GM18508 (cell line): ENCODE data around the gene GPR89B.
"Not testable (repeated sequence)": the region's sequence is repeated elsewhere in the genome, so short reads cannot be mapped to it uniquely, and the experiment has no call there.

ENCODE experiments used
- ATAC-seq: cut with Tn5 transposase; IDR thresholded peaks from one replicate; pipeline ENCODE4 v1.9.1; 2021; ENCODE audit warnings: moderate number of reproducible peaks; ENCODE audit not compliant: insufficient read depth, unreplicated experiment

The GPR89B gene

DNA sequence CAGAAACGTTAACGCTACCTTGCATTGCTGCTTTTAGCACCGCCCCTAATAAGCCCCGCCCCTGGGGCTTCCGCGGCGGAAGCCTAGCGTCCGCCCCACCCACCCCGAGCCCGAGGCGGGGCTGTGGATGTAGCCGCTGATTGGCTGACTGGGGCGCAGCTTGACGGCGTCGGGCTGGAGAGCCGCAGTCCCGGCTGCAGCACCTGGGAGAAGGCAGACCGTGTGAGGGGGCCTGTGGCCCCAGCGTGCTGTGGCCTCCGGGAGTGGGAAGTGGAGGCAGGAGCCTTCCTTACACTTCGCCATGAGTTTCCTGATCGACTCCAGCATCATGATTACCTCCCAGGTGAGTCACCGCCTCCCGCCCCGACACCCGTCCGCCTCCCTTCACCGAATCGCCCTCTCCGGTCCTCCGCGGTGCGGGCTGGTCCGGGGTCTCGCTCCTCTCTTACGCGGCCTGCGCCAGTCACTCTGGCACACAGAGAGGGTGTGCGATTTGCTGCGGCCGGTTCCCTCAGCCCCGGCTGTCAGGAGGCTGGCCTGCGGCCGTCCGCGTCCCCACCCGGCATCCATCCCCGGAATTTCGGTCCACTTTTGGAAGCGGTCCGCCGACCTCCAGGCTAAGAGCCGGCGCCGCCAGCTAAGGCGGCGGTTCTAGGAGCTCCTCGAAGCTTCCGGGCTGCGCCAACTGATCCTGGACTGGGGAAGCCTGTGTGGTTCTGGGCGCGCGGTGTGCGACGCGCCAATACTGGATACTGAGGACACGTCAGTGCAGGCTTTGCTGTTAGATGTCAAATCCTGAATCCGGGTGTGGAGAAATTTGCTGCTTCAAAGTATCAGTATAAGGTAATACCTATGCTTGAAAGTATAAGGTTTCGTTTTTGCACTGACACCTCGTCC is at the start of gene GPR89B:
GPR89B (plus strand) TSS at position 185 of the 897 bp plus-strand sequence; CDS start at position 302, 117 bp downstream.
- peak; percentile 77 for ATAC-seq

DNA sequence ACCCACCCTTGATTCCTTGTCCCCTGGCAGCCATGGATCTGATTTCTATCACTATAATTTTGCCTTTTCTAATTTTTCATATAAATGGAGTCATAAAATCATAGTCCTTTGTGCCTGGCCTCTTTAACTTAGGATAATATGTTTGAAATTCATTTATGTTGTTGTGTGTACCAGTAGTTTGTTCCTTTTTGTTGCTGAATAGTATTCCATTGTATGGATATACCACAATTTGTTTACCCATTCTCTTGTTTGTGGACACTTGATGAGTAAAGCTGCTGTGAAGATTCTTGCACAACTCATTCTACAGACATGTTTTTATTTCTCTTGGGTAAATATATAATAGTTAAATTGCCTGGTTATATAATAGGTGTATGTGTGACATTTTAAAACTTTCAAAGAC is 48.3 kb upstream of the GPR89B start:
- ATAC-seq: no peak

DNA sequence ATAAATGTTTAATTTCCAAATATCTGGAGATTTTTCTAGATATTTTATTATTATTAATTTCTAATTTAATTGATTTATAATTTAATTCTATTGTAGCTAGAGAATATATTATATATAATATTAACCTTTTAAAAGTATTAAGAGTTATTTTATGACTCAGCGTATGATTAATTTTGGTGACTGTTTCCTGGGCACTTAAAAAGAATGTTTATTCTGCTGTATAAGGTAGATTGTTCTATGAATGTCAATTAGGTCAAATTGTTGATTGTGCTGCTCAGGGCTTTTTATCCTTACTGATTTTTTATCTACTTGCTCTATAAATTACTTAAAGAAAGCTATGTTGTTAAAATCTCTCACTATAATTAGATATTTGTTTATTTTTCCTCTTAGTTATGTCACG is 45.7 kb upstream of the GPR89B start:
- ATAC-seq: no peak

DNA sequence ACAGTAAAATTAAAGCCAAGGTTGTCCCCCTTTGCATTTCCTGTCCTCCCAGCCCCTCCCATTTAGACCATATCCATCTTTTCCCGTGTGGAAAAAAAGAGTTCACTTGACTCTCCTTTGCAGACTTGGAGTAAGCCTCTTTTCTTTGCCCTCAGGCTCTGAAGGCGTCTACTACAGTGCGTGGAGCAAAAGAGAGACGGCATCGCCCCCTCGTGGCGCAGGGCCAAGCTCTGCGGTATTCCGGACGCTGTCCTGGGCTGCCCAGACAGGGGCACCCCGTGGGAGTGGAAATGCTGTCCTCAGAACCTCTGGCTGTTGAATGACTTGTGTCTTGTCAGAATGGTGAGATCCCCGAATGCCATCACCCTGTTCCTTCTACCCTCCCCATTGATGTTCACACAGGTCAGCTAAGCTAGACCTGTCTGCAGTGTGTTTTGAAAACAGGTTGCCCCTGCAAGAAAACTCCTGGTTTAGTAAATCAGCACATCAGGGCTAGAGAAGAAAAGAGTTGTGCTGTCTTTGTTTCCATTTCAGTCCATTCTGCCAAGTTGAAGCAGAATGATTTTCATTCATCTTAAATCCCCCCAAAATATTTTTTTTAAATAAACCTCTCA is 37.9 kb upstream of the GPR89B start:
- ATAC-seq: no peak

DNA sequence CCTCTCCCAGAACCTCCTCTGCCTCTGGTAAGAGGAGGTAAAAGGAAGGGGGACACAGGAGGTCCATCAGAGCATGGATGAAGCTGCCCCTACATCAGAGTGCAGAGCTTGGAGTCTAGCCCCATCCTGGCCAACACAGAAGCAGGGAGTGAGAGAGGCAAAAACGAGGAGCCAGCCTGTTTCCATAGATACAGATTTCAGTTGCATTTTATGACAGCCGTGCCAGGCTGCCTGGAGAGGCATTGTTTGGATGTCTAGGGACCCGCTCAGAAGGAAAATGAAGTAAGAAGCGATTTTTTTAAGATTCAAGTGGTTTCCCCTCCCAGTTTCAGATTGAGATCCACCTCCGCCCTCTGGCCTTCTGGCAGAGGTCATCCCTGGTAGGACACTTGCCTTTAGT is 37.1 kb upstream of the GPR89B start:
- no peak for ATAC-seq

DNA sequence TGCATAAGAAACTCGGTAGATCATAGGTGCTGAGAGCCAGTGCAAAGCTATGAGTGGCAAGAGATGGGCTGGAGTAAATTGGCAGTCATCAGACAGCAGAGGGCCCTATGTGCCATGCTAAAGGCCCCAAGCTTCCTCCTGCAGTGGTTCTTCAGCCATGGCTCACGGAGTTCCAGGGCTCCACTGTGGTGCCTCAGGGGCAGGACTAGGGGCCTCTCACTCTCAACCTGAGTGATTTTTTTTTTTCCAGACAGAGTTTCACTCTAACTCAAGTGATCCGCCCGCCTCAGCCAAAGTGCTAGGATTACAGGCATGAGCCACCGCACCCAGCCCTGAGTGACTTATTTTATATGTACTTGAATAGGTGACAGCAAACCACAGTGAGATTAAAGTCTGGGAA is 36.0 kb upstream of the GPR89B start:
- no peak for ATAC-seq

DNA sequence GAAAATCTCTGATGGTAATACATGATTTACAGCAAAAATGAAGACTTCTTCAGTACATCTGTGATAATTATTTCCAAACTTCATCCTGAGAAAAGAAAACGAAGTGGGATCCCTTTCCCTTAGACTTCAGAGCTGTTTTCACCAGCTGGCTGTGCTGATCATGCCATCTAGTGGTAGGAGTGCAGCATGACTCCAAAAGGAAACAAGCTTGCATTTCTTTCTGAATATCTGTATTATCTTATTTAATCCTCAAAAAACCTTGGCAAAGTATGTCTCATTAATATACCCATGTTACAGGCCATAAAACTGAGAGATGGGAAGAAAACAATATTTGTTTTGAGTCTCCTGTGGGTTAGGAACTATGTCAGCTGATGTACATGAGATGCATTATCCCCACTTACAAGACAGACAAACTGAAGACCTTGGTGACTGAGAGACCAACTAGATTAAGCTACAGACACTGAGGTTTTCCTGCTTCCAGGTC is 35.4 kb upstream of the GPR89B start:
- no peak for ATAC-seq

DNA sequence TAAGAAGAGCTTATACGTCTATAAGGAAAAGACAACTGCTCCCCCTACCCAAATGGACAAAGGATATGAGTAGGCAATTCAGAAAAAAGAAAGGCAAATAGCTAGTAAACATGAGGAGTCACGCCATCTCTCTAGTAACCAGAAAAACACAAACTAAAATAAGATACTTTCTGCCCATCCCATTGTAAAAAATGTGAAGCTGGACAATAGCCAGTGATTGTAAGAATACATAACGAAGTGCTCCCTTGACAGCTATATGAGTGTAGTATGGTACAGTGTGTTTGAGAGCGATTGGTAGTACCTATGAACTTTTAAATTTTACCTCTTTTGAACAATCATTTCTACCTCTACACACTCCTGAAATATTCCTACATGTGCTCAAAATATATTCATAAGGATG is 33.1 kb upstream of the GPR89B start:
- no peak for ATAC-seq

DNA sequence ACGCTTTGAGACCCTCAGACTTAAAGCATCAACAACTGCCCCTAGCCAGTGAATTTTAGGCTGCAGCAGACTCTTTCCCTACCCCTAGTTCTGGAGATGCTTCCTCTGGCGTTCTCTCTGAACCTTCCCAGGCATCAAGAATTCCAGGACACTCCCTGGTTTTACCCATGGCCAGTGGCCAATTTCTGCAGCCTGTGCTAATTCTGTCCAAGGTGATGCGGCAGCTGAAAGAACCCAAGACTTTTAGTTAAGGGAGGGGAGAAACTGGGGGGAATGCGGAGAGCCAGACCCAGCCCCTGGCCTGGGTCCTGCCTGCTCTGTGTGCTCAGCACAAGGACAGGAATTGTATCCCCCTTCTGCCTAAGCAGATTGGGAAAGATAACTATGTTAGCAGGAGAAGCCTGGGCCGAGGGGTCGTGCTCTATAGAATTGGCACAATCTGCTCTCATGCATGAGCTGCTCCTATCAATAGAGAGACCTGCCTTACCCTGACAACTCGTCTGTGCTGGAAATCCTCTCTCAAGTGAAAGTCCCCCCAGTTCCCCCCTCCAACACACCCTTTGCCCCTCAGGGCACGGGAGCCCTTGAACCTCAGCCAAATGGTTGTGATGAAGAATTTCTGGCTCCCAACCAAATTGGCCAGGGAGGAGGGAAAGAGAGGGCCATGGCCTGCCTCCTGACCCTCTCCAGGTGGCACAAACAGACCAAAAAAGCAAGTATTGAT is 31.0 kb upstream of the GPR89B start:
- ATAC-seq: no peak

DNA sequence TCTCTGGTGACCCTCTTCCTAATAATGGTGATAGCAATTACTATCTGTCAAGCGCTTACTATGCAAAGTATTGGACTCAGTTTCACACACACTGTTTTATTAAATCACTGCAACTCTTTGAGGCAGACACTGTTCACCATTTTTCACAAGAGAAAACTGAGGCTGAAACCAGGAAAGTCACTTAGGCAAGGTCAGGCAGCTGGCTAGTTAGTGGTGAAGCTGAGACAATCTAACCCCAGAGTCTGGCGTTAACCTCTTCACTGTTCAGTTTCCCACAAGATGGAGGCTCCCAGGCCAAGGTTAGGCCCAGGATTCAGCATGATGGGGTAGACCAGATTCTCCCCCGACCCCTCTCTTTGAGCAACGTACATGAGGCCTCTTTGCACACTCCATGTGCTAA is 30.4 kb upstream of the GPR89B start:
- no peak for ATAC-seq

DNA sequence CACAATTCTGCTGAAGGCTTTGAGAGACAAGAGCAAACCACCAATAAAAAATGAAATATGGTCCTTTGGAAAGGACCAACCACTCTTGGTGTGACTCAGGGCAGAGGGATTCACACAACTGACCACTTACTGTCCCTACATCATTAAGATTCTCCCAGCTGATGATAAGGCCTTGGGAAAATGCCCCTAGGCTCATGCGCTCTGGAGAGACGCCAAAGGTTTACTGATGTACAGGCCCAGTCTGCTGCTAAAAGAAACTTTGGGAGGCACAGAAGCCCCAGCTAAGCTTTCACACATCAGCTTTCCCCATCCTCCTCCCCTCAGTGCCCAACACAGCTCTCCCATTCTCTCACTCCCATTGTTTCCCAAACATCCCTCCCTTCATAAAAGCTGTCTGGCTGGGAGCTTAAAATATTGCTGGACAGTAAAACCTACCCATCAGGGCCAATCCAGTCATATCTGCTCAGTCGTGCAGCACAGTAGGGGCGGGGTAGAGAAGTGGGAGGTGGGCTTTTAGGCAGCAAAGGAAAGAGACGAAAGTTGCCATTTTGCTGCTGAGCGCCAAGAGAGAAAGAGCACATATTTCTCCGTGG is 25.9 kb upstream of the GPR89B start, which contains the start of gene GJA8:
GJA8 (plus strand) TSS at position 543 of the 593 bp plus-strand sequence. CDS start 5,161 bp downstream, outside the sequence.
- no peak for ATAC-seq

DNA sequence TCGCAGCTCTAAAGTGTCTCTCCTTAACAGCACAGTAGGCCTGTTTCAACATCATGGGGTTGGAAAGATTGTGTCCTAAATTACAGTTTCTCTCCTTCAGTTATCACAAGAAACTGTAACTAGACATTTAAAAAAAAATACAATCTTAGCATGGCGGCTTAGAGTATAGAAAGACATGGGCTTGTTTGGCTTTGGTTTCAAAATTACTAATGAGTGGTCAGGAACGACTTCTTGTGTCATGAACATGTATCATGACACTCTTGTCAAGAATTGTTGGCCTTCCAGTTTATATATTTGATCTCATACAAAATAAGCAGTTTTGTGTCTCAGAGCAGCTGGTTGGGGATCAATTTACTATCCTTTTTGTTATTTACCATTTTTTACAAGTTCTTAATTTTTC is 23.5 kb upstream of the GPR89B start:
- ATAC-seq: no peak

DNA sequence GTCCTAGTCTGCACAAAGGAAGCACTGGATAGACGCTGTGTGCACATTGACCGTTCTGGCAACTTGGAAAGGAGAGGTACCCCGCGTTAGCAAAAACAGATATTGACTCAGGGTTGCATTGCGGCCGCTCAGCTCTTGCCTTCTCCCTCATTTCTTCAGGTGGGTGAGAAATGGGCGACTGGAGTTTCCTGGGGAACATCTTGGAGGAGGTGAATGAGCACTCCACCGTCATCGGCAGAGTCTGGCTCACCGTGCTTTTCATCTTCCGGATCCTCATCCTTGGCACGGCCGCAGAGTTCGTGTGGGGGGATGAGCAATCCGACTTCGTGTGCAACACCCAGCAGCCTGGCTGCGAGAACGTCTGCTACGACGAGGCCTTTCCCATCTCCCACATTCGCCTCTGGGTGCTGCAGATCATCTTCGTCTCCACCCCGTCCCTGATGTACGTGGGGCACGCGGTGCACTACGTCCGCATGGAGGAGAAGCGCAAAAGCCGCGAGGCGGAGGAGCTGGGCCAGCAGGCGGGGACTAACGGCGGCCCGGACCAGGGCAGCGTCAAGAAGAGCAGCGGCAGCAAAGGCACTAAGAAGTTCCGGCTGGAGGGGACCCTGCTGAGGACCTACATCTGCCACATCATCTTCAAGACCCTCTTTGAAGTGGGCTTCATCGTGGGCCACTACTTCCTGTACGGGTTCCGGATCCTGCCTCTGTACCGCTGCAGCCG is 20.3 kb upstream of the GPR89B start:
- no peak for ATAC-seq

DNA sequence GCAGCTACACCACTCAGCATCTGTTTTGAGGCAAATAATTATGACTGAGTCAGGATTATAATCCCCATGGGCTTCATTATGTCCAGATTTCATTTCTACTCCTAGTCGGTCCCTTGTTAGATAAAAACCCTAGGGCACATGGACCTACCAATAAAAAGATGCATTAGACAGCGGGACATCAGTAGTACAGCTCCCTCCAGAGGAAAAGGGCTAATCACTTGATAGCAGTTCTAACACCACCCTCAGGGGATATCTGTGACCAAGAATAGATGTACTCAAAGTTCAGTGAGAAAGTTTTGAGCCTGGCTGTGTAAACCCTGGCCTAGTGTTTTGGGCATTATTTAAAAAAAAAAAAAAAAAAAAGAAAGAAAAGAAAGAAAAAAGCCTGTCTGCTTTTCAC is 15.7 kb upstream of the GPR89B start:
- no peak for ATAC-seq

DNA sequence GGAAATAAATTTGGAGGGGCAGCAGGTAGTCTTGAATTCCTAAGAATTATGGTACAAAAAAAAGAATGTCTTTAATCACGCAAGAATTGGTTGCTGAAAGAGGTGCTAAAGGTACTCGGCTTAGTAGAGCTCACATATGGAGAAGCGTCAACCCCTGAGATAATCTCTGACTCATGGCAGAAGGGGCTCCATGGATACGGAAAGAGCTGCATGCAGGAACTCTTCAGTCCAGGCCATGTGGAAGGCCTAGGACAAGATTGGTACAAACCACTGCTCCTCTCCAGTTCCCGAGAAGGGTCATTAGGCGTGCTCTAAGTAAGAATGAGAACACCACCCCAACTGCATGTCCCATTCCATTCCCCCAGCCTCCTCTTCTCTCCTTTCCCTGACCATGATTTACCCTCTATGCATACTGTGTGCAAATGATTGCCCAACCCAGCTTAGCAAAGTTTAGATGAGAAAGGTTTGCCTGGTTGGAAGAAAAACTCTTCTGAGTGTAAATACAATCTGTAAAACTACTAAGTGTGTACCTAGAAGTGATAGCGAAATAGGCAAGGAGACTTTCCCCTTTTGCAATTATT is 14.8 kb upstream of the GPR89B start:
- ATAC-seq: no peak

DNA sequence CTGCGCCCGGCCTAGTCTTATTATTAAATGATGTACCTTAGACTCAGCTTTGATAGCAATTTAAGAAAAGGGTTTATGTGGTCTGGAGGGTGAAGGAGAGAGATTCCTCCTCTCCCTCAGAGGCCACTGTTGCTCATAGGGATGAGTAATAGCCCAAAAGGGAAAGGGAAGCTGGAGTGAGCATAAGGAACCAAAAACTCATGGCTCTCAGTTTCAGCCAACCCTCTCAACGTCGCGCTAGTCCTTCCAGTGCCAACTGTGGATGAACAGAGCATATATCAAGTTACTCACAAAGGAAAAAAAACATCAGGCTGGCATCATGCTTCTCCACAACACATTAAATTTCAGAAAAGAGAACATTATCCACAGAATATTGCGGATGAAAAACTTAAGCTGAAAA is 8.3 kb upstream of the GPR89B start:
- no peak for ATAC-seq

DNA sequence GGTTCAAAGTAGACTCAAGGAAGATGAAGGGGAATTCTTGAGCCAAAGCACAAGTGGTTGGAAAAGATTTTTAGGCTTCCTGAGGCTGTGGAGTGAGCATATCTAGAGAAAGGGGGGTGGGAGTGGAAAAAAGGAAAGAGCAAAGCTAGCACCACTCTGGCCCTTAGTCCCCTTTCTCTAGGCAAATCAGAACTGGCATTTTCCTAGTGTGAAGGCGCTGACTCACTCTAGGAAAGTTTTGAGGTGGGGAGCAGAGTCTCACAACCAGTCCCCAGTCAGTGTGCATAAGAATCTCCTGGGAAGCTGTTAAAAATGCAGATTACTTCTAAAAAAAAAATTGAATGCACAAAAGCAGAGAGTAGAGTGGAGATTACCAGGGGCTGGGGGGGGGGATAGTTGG is 3.4 kb upstream of the GPR89B start:
- ATAC-seq: no peak

DNA sequence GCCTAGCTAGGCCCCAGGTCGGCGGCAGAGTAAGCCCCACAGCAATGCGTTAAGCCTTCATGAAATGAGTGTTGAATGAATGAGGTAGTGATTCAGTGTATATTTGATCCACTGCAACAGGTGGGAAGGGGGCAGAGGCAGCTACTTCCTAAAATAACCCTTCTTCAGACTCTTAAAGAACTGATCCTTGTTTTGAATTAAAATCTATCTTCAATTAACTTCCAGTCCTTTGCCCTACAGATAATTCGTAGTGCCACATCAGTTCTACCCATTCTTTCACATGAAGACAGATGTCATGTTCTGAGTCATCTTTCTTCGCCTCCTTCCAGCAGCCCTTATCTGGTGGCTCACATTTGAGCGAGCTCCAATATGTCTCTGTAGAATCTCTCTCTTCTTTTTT is 1.0 kb upstream of the GPR89B start:
- not testable (repeated sequence) for ATAC-seq

DNA sequence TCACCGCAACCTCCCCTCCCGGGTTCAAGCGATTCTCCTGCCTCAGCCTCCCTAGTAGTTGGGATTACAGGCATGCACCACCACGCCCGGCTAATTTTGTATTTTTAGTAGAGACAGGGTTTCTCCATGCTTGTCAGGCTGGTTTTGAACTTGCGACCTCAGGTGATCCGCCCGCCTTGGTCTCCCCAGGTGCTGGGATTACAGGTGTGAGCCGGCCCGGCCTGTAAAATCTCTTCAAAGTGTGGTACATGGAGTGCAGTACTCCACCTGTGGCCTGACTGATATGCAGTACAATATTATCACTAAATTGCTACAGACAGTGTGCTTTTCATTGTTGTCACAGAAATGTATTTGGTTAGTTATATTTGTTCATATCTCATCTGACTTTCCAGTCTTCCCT is 531 bp upstream of the GPR89B start:
- not testable (repeated sequence) for ATAC-seq

DNA sequence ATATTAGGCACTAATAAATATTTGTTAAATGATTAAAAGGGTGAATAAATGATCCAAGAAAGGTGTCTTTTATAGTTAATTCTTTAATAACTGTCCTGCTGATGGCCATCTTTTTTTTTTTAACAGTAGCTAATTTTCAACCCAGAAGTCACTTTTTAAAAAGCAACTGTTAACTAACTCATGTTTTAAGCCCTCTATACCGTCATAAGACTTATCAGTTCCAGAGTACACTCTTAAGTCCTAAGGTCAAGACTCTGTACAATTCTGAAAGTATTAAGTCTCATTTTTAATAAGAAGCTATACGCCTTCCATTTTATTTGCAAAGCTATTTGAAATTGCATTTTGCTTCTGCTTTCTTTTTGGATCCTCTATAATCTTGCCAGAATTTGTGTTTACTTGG is 2.9 kb downstream of the GPR89B start:
- not testable (repeated sequence) for ATAC-seq
